Naive B cell (primary cell): Measurements from ENCODE around the gene SETD3. TPM values are rescaled to one million over a fixed set of nuclear protein-coding genes. Genes with fewer than 3 reads are reported as not detected.

Experiments used
- ATAC-seq, 2 donors: fragments of 150-1000 bp; cut with Tn5 transposase; 2 replicates each; pipeline ENCODE4 v1.10.0; 2021; ENCODE audit warnings: low read depth in 2 of 2, mild to moderate bottlenecking in 2 of 2, moderate library complexity in 2 of 2
- DNase-seq: peaks from one replicate; pipeline ENCODE4 v3.0.0; 2022
- H3K27ac Mint-ChIP-seq, 6 donors: one replicate each; pipeline ENCODE4 v1.8.0; 2020 to 2022; ENCODE audit warnings: mild to moderate bottlenecking in 6 of 6, mixed read lengths in 6 of 6, moderate library complexity in 5 of 6, inconsistent platforms in 2 of 6
- H3K27me3 Mint-ChIP-seq, 3 donors: one replicate each; pipeline ENCODE4 v1.8.0; 2021 to 2022; ENCODE audit warnings: mixed read lengths in 3 of 3, mild to moderate bottlenecking in 1 of 3
- H3K36me3 Mint-ChIP-seq, 2 donors: one replicate each; pipeline ENCODE4 v1.8.0; 2020 to 2022; ENCODE audit warnings: mixed read lengths in 2 of 2, inconsistent platforms in 1 of 2, mild to moderate bottlenecking in 1 of 2
- H3K4me1 Mint-ChIP-seq, 3 donors: one replicate each; pipeline ENCODE4 v1.8.0; 2020 to 2022; ENCODE audit warnings: mixed read lengths in 3 of 3, inconsistent platforms in 1 of 3, mild to moderate bottlenecking in 1 of 3, moderate library complexity in 1 of 3
- H3K4me3 Mint-ChIP-seq, 8 donors: one replicate each; pipeline ENCODE4 v1.8.0; 2020 to 2022; ENCODE audit warnings: mild to moderate bottlenecking in 8 of 8, mixed read lengths in 8 of 8, moderate library complexity in 8 of 8, inconsistent platforms in 2 of 8
- H3K9me3 Mint-ChIP-seq, 7 donors: one replicate each; pipeline ENCODE4 v1.8.0; 2020 to 2022; ENCODE audit warnings: mixed read lengths in 7 of 7, mild to moderate bottlenecking in 5 of 7, inconsistent platforms in 2 of 7, moderate library complexity in 1 of 7
- polyA plus RNA-seq, 6 donors: library from polyadenylated mRNA; unstranded; fragments of 300-500 nt; fragmentation: Illumina TruSeq; gene quantifications; one replicate each; pipeline ENCODE4 v1.2.3, GENCODE V29; 2021; ENCODE audit warnings: low read depth in 6 of 6

Gene SETD3
- polyA plus RNA-seq, 6 donors from 2014 or later = 22.4 to 30.8 (median 26.3) TPM

- H3K27ac Mint-ChIP-seq = peak overlapping the region in 1 of 6 donors; percentile 78
- H3K4me1 Mint-ChIP-seq = no peaks in the 10 kb centered on the region
- DNase-seq = no peak
- no peak overlapping the region for H3K4me3 Mint-ChIP-seq
- ATAC-seq = peak in 1 of 2 donors; percentile 23
- peaks cover under 1 to 9% of the 10 kb centered on the region in 2 donors for H3K36me3 Mint-ChIP-seq
- H3K9me3 Mint-ChIP-seq = no peaks in the 10 kb centered on the region
- no peaks in the 10 kb centered on the region for H3K27me3 Mint-ChIP-seq
Observed at GRCh38 chr14:99512571-99513182, 32.0 kb upstream of the SETD3 start.

- Mint-ChIP-seq H3K4me3 (no peak overlapping the region), H3K4me1 (no peaks in the 10 kb centered on the region), H3K27me3 (no peaks in the 10 kb centered on the region), H3K9me3 (no peaks in the 10 kb centered on the region), H3K27ac (no peak overlapping the region), H3K36me3 (peaks cover 6 to 9% of the 10 kb centered on the region in 2 donors)
- DNase-seq (no peak), ATAC-seq (no peak)
Observed at GRCh38 chr14:99512110-99512449, 31.4 kb upstream of the SETD3 start.

GRCh38 chr14:99511421-99512109 is 30.9 kb upstream of the SETD3 start:
- no peaks in the 10 kb centered on the region for H3K9me3 Mint-ChIP-seq
- H3K36me3 Mint-ChIP-seq = peaks cover 10 to 12% of the 10 kb centered on the region in 2 donors
- H3K4me3 Mint-ChIP-seq = no peak overlapping the region
- H3K27me3 Mint-ChIP-seq = no peaks in the 10 kb centered on the region
- no peak for DNase-seq
- no peak overlapping the region for H3K27ac Mint-ChIP-seq
- H3K4me1 Mint-ChIP-seq = no peaks in the 10 kb centered on the region
- ATAC-seq = no peak

- H3K9me3 Mint-ChIP-seq = no peaks in the 10 kb centered on the region
- ATAC-seq = no peak
- no peak for DNase-seq
- no peaks in the 10 kb centered on the region for H3K27me3 Mint-ChIP-seq
- H3K4me1 Mint-ChIP-seq = no peaks in the 10 kb centered on the region
- no peak overlapping the region for H3K4me3 Mint-ChIP-seq
- H3K27ac Mint-ChIP-seq = peak overlapping the region in 1 of 6 donors; percentile 6
- H3K36me3 Mint-ChIP-seq = peaks cover 18 to 19% of the 10 kb centered on the region in 2 donors
Observed at GRCh38 chr14:99510556-99511139, 30.0 kb upstream of the SETD3 start.

- ATAC-seq (no peak), DNase-seq (no peak)
- Mint-ChIP-seq H3K9me3 (no peaks in the 10 kb centered on the region), H3K4me3 (no peak overlapping the region), H3K4me1 (no peaks in the 10 kb centered on the region), H3K27ac (no peak overlapping the region), H3K36me3 (peaks cover 20 to 22% of the 10 kb centered on the region in 2 donors), H3K27me3 (no peaks in the 10 kb centered on the region)
Observed at GRCh38 chr14:99509871-99510555, 29.4 kb upstream of the SETD3 start.

GRCh38 chr14:99508896-99509629 is 28.4 kb upstream of the SETD3 start:
- no peaks in the 10 kb centered on the region for H3K27me3 Mint-ChIP-seq
- no peaks in the 10 kb centered on the region for H3K4me1 Mint-ChIP-seq
- no peak overlapping the region for H3K4me3 Mint-ChIP-seq
- ATAC-seq (no peak), DNase-seq (no peak)
- H3K36me3 Mint-ChIP-seq = peaks cover 25 to 29% of the 10 kb centered on the region in 2 donors
- H3K9me3 Mint-ChIP-seq = no peaks in the 10 kb centered on the region
- peak overlapping the region in 2 of 6 donors; percentile 15 to 63 for H3K27ac Mint-ChIP-seq

GRCh38 chr14:99507860-99508640 is 27.4 kb upstream of the SETD3 start:
- H3K4me1 Mint-ChIP-seq = no peaks in the 10 kb centered on the region
- H3K36me3 Mint-ChIP-seq = peaks cover 29 to 30% of the 10 kb centered on the region in 2 donors
- no peak for DNase-seq
- no peaks in the 10 kb centered on the region for H3K27me3 Mint-ChIP-seq
- H3K9me3 Mint-ChIP-seq = no peaks in the 10 kb centered on the region
- ATAC-seq = no peak
- H3K4me3 Mint-ChIP-seq = no peak overlapping the region
- H3K27ac Mint-ChIP-seq = peak overlapping the region in 2 of 6 donors; percentile 15 to 33

- Mint-ChIP-seq H3K36me3 (peaks cover 29 to 38% of the 10 kb centered on the region in 2 donors), H3K9me3 (no peaks in the 10 kb centered on the region), H3K4me3 (peak overlapping the region in 1 of 8 donors; percentile 19), H3K4me1 (no peaks in the 10 kb centered on the region), H3K27me3 (no peaks in the 10 kb centered on the region), H3K27ac (no peak overlapping the region)
- DNase-seq (no peak), ATAC-seq (no peak)
Observed at GRCh38 chr14:99506276-99506675, 25.6 kb upstream of the SETD3 start.

GRCh38 chr14:99505089-99505488 is 24.4 kb upstream of the SETD3 start:
- DNase-seq (no peak), ATAC-seq (no peak)
- Mint-ChIP-seq H3K27me3 (no peaks in the 10 kb centered on the region), H3K9me3 (no peaks in the 10 kb centered on the region), H3K27ac (peak overlapping the region in 3 of 6 donors; percentile 11 to 63 (median 14)), H3K4me3 (no peak overlapping the region), H3K4me1 (no peaks in the 10 kb centered on the region), H3K36me3 (peaks cover 29 to 38% of the 10 kb centered on the region in 2 donors)

GRCh38 chr14:99503848-99504453 is 23.3 kb upstream of the SETD3 start:
- Mint-ChIP-seq H3K4me1 (no peaks in the 10 kb centered on the region), H3K9me3 (no peaks in the 10 kb centered on the region), H3K4me3 (no peak overlapping the region), H3K27ac (no peak overlapping the region), H3K27me3 (no peaks in the 10 kb centered on the region), H3K36me3 (peaks cover 29 to 38% of the 10 kb centered on the region in 2 donors)
- no peak for ATAC-seq
- no peak for DNase-seq

GRCh38 chr14:99502989-99503421 is 22.3 kb upstream of the SETD3 start:
- Mint-ChIP-seq H3K27me3 (no peaks in the 10 kb centered on the region), H3K4me1 (no peaks in the 10 kb centered on the region), H3K4me3 (no peak overlapping the region), H3K9me3 (no peaks in the 10 kb centered on the region), H3K36me3 (peaks cover 20 to 38% of the 10 kb centered on the region in 2 donors), H3K27ac (peak overlapping the region in 1 of 6 donors; percentile 77)
- DNase-seq (no peak), ATAC-seq (no peak)

- H3K27ac Mint-ChIP-seq = no peak overlapping the region
Observed at GRCh38 chr14:99497894-99498293, 17.2 kb upstream of the SETD3 start.

More at GRCh38 chr14:99497894-99498293, 17.2 kb upstream of the SETD3 start:
- Mint-ChIP-seq H3K9me3 (no peaks in the 10 kb centered on the region), H3K4me3 (no peak overlapping the region), H3K4me1 (peaks cover 2 to 11% (median 5%) of the 10 kb centered on the region in 3 donors), H3K36me3 (peaks cover 28% of the 10 kb centered on the region in 2 donors), H3K27me3 (no peaks in the 10 kb centered on the region)
- ATAC-seq = no peak
- no peak for DNase-seq
